ENCODE results near the gene AGMAT. TPM values are rescaled to one million over a fixed set of nuclear protein-coding genes. Genes with fewer than 3 reads are reported as not detected.

AGMAT gene
- total and polyA plus RNA-seq, 9 of the 15 experiments (the other 6 are each of a cell fraction or from before 2014, with no cell fraction given) = not detected

- TF ChIP-seq NFIC (IDR thresholded peaks at IDR 0.05) (peak; percentile 46; the same call in 1 of the 2 replicates), ZNF41 (CRISPR knock-in tag; conservative IDR thresholded peaks at IDR 0.05) (no peak), PCBP1 (IDR thresholded peaks at IDR 0.05; ENCODE audit: low read depth, low read length, poor library complexity, severe bottlenecking) (no peak), HBP1 (CRISPR knock-in tag; IDR thresholded peaks at IDR 0.05) (no peak), TCF3 (CRISPR knock-in tag; IDR thresholded peaks at IDR 0.05) (peak; percentile 82), U2AF1 (optimal IDR thresholded peaks at IDR 0.05; ENCODE audit: low read depth, low read length) (no peak), PBX2 (CRISPR knock-in tag; IDR thresholded peaks at IDR 0.05; ENCODE audit: low read depth) (no peak), PBX2 (tag; conservative IDR thresholded peaks at IDR 0.05; ENCODE audit: low read depth) (no peak), RNF219 (CRISPR knock-in tag; IDR thresholded peaks at IDR 0.05) (no peak), NONO (IDR thresholded peaks at IDR 0.05; ENCODE audit: low read depth in 2 of 2, low read length in 1 of 2) (no peak), PATZ1 (CRISPR knock-in tag; IDR thresholded peaks at IDR 0.05; ENCODE audit: borderline replicate concordance) (no peak), NCOR1 (IDR thresholded peaks at IDR 0.05) (peak; percentile 83), EHMT2 (IDR thresholded peaks at IDR 0.05) (no peak), NR3C1 (CRISPR knock-in tag; IDR thresholded peaks at IDR 0.05) (no peak), ZBTB49 (CRISPR knock-in tag; IDR thresholded peaks at IDR 0.05; ENCODE audit: borderline replicate concordance) (no peak), SP2 (IDR thresholded peaks at IDR 0.05; ENCODE audit: extremely low read depth, low read depth, low read length, poor library complexity, severe bottlenecking) (no peak), NCOA2 (IDR thresholded peaks at IDR 0.05; ENCODE audit: partially characterized antibody in 2 of 2) (no peak), ARID1B (IDR thresholded peaks at IDR 0.05) (peak; percentile 89)
Measured at GRCh38 chr1:15628003-15628402, 43.2 kb upstream of the AGMAT start (continued).

Data from K562 (cell line).